Measurements from ENCODE around the gene LYZL4.
A peak's percentile ranks its signal among the peaks of the same experiment; 100 is the strongest.

LYZL4 gene

GRCh38 chr3:42369832-42370231, 40.6 kb downstream of the LYZL4 start:
- DNase-seq: no peak

- no peak for DNase-seq
Measured at GRCh38 chr3:42369304-42369703, 41.1 kb downstream of the LYZL4 start.

- no peak for DNase-seq
Measured at GRCh38 chr3:42368861-42369260, 41.5 kb downstream of the LYZL4 start.

GRCh38 chr3:42367903-42368302, 42.5 kb downstream of the LYZL4 start:
- DNase-seq: no peak

GRCh38 chr3:42366550-42366949, 43.9 kb downstream of the LYZL4 start:
- no peak for DNase-seq

GRCh38 chr3:42357335-42357734, 53.1 kb downstream of the LYZL4 start:
- no peak for DNase-seq

- DNase-seq: no peak
Measured at GRCh38 chr3:42355612-42356011, 54.8 kb downstream of the LYZL4 start.

GRCh38 chr3:42353631-42354030, 56.8 kb downstream of the LYZL4 start:
- no peak for DNase-seq

- no peak for DNase-seq
Measured at GRCh38 chr3:42351207-42351606, 59.2 kb downstream of the LYZL4 start.

- no peak for DNase-seq
Measured at GRCh38 chr3:42349765-42350594, 60.4 kb downstream of the LYZL4 start.

- peak; percentile 4 to 6 for DNase-seq
Measured at GRCh38 chr3:42347928-42348327, 62.5 kb downstream of the LYZL4 start.

Data from activated CD4-positive, alpha-beta T cell treated with anti-CD3 and anti-CD28 coated beads, Interleukin-2, amount 50 U/mL, for 4 hours (primary cell).